Lower lobe of right lung (tissue), 2 donors: ENCODE data around the gene PARVB. TPM values are rescaled to one million over a fixed set of nuclear protein-coding genes. Genes with fewer than 3 reads are reported as not detected.

Experiments
- ATAC-seq, 2 donors: fragments of 200-7000 bp; cut with Tn5 transposase; one replicate each; pipeline ENCODE4 v1.9.1; 2020 to 2022; ENCODE audit warnings: mild to moderate bottlenecking in 2 of 2, moderate library complexity in 2 of 2
- DNase-seq: peaks from one replicate; pipeline ENCODE4 v3.0.0-alpha.2; 2020
- H3K27ac ChIP-seq: fragments of 200-600 bp; one replicate; pipeline ENCODE4 v1.8.0; 2022
- H3K27me3 ChIP-seq: fragments of 200-600 bp; one replicate; pipeline ENCODE4 v1.8.0; 2022; ENCODE audit warnings: low read depth
- H3K36me3 ChIP-seq: fragments of 200-600 bp; one replicate; pipeline ENCODE4 v1.8.0; 2022; ENCODE audit warnings: mild to moderate bottlenecking
- H3K4me1 ChIP-seq: fragments of 200-600 bp; one replicate; pipeline ENCODE4 v1.8.0; 2022
- H3K4me3 ChIP-seq: fragments of 200-600 bp; one replicate; pipeline ENCODE4 v1.8.0; 2022; ENCODE audit warnings: mild to moderate bottlenecking
- H3K9me3 ChIP-seq: fragments of 200-600 bp; one replicate; pipeline ENCODE4 v1.8.0; 2022
- CTCF ChIP-seq: fragments of 200-600 bp; IDR thresholded peaks from one replicate; pipeline ENCODE4 v1.8.0; 2022; ENCODE audit warnings: antibody characterized with exemption, mild to moderate bottlenecking
- intact Hi-C: fragments of 100-400 bp; cut with DNase I; formaldehyde crosslinking; loops from one replicate; pipeline ENCODE4 v1.11.0; 2022
- total RNA-seq: library from RNA; stranded (reverse); fragmentation: NEBNext Ultra II Directional; extraction: Animal tissue kit (Norgen Biotek cat#: 25700); gene quantifications from one replicate; pipeline ENCODE4 v1.2.1, GENCODE V29; 2021
- donor health status: DM: no; HTN: yes; CAD: no; lungs with severe emphysema.

PARVB gene
- total RNA-seq, 1 donor from 2014 or later, result 44.7 TPM

- no peaks in the 10 kb centered on the region for H3K9me3 ChIP-seq
- H3K27ac ChIP-seq, result no peak overlapping the region
- TF ChIP-seq CTCF, result no peak
- H3K4me3 ChIP-seq, result no peak overlapping the region
- ATAC-seq (no peak), DNase-seq (no peak)
- H3K27me3 ChIP-seq, result no peaks in the 10 kb centered on the region
- H3K36me3 ChIP-seq, result no peaks in the 10 kb centered on the region
- intact Hi-C loops, result no loop called here
- H3K4me1 ChIP-seq, result peaks cover 25% of the 10 kb centered on the region
Observed at GRCh38 chr22:44071781-44072326, 47.8 kb downstream of the PARVB start.

- Histone ChIP-seq H3K4me1 (no peaks in the 10 kb centered on the region), H3K27me3 (no peaks in the 10 kb centered on the region), H3K4me3 (no peak overlapping the region), H3K36me3 (no peaks in the 10 kb centered on the region), H3K27ac (no peak overlapping the region), H3K9me3 (no peaks in the 10 kb centered on the region)
- no peak for TF ChIP-seq CTCF
- ATAC-seq (no peak), DNase-seq (no peak)
- intact Hi-C loops, result no loop called here
Observed at GRCh38 chr22:44074337-44074984, 50.4 kb downstream of the PARVB start.

GRCh38 chr22:44075022-44075421, 50.9 kb downstream of the PARVB start:
- no peak for TF ChIP-seq CTCF
- H3K4me3 ChIP-seq, result no peak overlapping the region
- no peaks in the 10 kb centered on the region for H3K9me3 ChIP-seq
- intact Hi-C loops, result no loop called here
- no peak overlapping the region for H3K27ac ChIP-seq
- H3K27me3 ChIP-seq, result no peaks in the 10 kb centered on the region
- no peaks in the 10 kb centered on the region for H3K36me3 ChIP-seq
- ATAC-seq, result no peak
- no peaks in the 10 kb centered on the region for H3K4me1 ChIP-seq
- DNase-seq, result no peak

GRCh38 chr22:44075670-44076069, 51.6 kb downstream of the PARVB start:
- Histone ChIP-seq H3K4me1 (no peaks in the 10 kb centered on the region), H3K27ac (no peak overlapping the region), H3K36me3 (no peaks in the 10 kb centered on the region), H3K9me3 (no peaks in the 10 kb centered on the region), H3K27me3 (no peaks in the 10 kb centered on the region), H3K4me3 (no peak overlapping the region)
- ATAC-seq (no peak), DNase-seq (no peak)
- intact Hi-C loops, result no loop called here
- TF ChIP-seq CTCF, result no peak

- H3K27ac ChIP-seq, result no peak overlapping the region
- no peak for DNase-seq
- TF ChIP-seq CTCF, result no peak
- intact Hi-C loops, result no loop called here
- H3K36me3 ChIP-seq, result peaks cover 3% of the 10 kb centered on the region
- no peaks in the 10 kb centered on the region for H3K27me3 ChIP-seq
- ATAC-seq, result no peak
- no peaks in the 10 kb centered on the region for H3K9me3 ChIP-seq
- no peak overlapping the region for H3K4me3 ChIP-seq
- H3K4me1 ChIP-seq, result no peaks in the 10 kb centered on the region
Observed at GRCh38 chr22:44076825-44077224, 52.7 kb downstream of the PARVB start.
